HL-60 (cell line): Measurements from ENCODE around the gene DAPP1.
A peak's percentile ranks its signal among the peaks of the same experiment; 100 is the strongest.

Source experiments
- DNase-seq, 2 experiments: peaks; one replicate each; pipeline ENCODE4 v3.0.0-alpha.2; 2010 to 2020; ENCODE audit warnings: low read depth in 1 of 2, low spot score in 1 of 2
- H3K27ac ChIP-seq: fragments of 250-450 bp; sonication (Bioruptor Pico); replicated peaks from 2 replicates; pipeline ENCODE4 v1.5.1; 2020; ENCODE audit warnings: mild to moderate bottlenecking, moderate library complexity
- H3K27me3 ChIP-seq: fragments of 250-450 bp; sonication (Bioruptor Pico); 2 replicates; pipeline ENCODE4 v1.5.1; 2021; ENCODE audit warnings: mild to moderate bottlenecking, moderate library complexity; ENCODE audit not compliant: insufficient read depth, poor library complexity, severe bottlenecking
- H3K4me3 ChIP-seq: replicated peaks from 2 replicates; pipeline ENCODE4 v1.5.1; 2011; ENCODE audit warnings: mild to moderate bottlenecking, control low read depth, low read length; ENCODE audit not compliant: insufficient read depth
- GABPA ChIP-seq: IDR thresholded peaks from 2 replicates; pipeline ENCODE4 v1.6.1; 2012; ENCODE audit warnings: low read depth
- POLR2AphosphoS5 ChIP-seq: IDR thresholded peaks from 2 replicates; pipeline ENCODE4 v1.6.1; 2012; ENCODE audit warnings: low read depth
- SPI1 ChIP-seq: IDR thresholded peaks from 2 replicates; pipeline ENCODE4 v1.6.1; 2012; ENCODE audit warnings: low read depth, mild to moderate bottlenecking, borderline replicate concordance
- TF ChIP-seq, protein P1 (sequence below): IDR thresholded peaks from one replicate; pipeline ENCODE4 v1.5.1; 2011; ENCODE audit warnings: low read length, control low read depth, inconsistent platforms; ENCODE audit not compliant: insufficient read depth
- TF ChIP-seq, protein P2 (sequence below): IDR thresholded peaks from 2 replicates; pipeline ENCODE4 v1.6.1; 2012; ENCODE audit warnings: low read depth; ENCODE audit not compliant: insufficient replicate concordance

The DAPP1 gene

DNA sequence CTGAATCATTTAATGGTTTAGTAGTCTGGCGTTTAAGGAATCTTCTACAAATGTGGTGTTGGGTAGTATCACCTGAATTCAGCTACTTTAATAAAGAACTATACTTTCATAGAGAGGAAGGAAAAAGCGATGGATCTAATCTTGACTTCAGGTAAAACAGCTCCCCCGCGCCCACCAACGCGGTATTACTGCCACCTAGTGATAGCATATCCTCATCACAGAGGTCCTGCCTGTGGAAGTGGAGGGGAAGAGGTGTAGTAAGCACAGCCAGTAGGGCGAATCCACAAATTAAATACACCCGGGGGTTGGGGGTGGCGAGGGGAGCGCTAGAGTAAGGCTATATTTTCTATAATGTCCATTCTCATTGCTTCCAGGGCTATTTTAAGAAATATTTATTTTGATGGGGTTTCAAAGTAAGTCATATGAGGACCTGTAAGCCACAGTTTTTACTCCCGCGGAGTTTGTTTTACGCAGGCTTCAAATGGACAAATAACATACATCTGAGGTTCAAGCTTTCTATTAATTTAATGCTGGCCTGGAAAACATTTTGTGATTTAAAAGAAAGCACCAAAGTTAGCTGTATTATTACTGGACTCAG is 8.3 kb upstream of the DAPP1 start:
- DNase-seq: peak in 1 of 2 experiments; percentile 80
- TF ChIP-seq, protein P1, sequence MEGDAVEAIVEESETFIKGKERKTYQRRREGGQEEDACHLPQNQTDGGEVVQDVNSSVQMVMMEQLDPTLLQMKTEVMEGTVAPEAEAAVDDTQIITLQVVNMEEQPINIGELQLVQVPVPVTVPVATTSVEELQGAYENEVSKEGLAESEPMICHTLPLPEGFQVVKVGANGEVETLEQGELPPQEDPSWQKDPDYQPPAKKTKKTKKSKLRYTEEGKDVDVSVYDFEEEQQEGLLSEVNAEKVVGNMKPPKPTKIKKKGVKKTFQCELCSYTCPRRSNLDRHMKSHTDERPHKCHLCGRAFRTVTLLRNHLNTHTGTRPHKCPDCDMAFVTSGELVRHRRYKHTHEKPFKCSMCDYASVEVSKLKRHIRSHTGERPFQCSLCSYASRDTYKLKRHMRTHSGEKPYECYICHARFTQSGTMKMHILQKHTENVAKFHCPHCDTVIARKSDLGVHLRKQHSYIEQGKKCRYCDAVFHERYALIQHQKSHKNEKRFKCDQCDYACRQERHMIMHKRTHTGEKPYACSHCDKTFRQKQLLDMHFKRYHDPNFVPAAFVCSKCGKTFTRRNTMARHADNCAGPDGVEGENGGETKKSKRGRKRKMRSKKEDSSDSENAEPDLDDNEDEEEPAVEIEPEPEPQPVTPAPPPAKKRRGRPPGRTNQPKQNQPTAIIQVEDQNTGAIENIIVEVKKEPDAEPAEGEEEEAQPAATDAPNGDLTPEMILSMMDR: peak; percentile 62
- TF ChIP-seq SPI1 (peak; percentile 30; the same call in 1 of the 2 replicates), GABPA (no peak), POLR2AphosphoS5 (no peak)
- TF ChIP-seq, protein P2, sequence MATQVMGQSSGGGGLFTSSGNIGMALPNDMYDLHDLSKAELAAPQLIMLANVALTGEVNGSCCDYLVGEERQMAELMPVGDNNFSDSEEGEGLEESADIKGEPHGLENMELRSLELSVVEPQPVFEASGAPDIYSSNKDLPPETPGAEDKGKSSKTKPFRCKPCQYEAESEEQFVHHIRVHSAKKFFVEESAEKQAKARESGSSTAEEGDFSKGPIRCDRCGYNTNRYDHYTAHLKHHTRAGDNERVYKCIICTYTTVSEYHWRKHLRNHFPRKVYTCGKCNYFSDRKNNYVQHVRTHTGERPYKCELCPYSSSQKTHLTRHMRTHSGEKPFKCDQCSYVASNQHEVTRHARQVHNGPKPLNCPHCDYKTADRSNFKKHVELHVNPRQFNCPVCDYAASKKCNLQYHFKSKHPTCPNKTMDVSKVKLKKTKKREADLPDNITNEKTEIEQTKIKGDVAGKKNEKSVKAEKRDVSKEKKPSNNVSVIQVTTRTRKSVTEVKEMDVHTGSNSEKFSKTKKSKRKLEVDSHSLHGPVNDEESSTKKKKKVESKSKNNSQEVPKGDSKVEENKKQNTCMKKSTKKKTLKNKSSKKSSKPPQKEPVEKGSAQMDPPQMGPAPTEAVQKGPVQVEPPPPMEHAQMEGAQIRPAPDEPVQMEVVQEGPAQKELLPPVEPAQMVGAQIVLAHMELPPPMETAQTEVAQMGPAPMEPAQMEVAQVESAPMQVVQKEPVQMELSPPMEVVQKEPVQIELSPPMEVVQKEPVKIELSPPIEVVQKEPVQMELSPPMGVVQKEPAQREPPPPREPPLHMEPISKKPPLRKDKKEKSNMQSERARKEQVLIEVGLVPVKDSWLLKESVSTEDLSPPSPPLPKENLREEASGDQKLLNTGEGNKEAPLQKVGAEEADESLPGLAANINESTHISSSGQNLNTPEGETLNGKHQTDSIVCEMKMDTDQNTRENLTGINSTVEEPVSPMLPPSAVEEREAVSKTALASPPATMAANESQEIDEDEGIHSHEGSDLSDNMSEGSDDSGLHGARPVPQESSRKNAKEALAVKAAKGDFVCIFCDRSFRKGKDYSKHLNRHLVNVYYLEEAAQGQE: no peak
- no peaks in the 10 kb centered on the region for H3K27me3 ChIP-seq
- no peak overlapping the region for H3K4me3 ChIP-seq
- H3K27ac ChIP-seq: no peak overlapping the region

DNA sequence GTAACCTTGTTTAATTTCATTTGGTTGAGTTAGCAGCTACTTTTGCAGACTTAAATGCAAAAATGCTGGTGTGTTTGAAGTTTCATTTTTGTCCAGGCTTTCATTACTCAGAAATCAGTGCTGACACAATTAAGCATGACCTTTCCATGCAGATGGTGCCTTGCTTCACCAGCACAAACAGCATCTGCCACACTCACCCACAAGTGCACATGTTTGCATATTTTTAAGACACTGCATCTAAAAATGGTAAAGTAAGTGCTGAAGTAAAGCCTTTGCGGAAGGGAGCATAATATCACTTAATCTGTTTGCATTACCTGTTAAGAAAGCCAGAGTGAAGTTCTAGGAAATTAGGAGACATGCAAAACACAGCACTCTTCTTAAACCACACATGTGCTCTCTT is 7.3 kb upstream of the DAPP1 start:
- Histone ChIP-seq H3K27me3 (no peaks in the 10 kb centered on the region), H3K4me3 (no peak overlapping the region), H3K27ac (no peak overlapping the region)
- no peak for DNase-seq
- TF ChIP-seq, protein P2: no peak
- TF ChIP-seq, protein P1: no peak
- TF ChIP-seq GABPA: no peak
- no peak for TF ChIP-seq SPI1
- no peak for TF ChIP-seq POLR2AphosphoS5

DNA sequence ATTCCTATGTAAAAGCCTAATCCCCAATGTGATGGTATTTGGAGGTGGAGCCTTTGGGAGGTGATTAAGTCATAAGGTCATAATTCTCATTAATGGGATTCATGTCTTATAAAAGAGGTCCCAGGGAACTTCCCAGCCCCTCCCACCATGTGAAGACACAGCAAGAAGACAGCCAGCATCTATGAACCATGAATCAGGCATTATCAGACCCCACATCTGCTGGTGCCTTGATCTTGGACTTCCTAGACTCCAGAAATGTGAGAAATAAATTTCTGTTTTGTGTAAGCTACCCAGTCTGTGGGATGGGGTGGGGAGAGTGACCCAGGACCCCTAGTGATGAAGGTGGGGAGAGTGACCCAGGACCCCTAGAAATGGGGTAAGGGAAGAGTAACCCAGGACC is 6.1 kb upstream of the DAPP1 start:
- TF ChIP-seq, protein P1: no peak
- TF ChIP-seq POLR2AphosphoS5 (no peak), GABPA (no peak), SPI1 (no peak)
- TF ChIP-seq, protein P2: no peak
- no peaks in the 10 kb centered on the region for H3K27me3 ChIP-seq
- H3K27ac ChIP-seq: no peak overlapping the region
- DNase-seq: no peak
- H3K4me3 ChIP-seq: no peak overlapping the region
